Regular cardiac myocyte (primary cell): ENCODE measurements around the gene DPRX. TPM values are rescaled to one million over a fixed set of nuclear protein-coding genes. Genes with fewer than 3 reads are reported as not detected.

ENCODE experiments used
- total RNA-seq: library from RNA; depleted of rRNA; stranded (reverse); fragments of >200 nt; gene quantifications from 2 replicates; pipeline ENCODE4 v1.2.3, GENCODE V29; 2014

DPRX gene, protein sequence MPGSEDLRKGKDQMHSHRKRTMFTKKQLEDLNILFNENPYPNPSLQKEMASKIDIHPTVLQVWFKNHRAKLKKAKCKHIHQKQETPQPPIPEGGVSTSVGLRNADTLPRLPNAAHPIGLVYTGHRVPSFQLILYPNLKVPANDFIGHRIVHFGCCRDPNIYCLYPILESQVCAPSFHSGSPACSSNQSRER
- total RNA-seq = not detected in 2 replicates

DNA sequence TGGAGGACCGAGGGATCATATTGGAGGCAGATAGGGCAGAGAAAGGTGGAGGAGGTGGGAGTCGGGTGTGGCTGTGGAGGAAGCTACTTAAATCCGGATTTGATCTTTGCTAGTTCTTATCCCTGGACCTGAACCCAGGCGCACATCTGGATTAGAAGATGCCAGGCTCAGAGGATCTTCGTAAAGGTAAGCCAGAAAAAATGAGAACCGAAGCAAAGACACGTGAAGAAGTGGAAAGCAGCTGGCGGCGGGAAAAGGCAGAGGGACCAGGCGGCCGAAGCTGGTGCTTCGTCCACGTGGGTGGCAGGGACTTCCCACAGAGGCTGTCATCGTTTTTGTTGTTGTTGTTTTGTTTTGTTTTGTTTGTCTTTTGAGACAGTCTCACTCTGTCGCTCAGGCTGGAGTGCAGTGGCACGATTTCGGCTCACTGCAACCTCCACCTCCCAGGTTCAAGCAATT lies at the start of gene DPRX:
TSS of gene DPRX (plus strand) at position 51 of the 459 bp plus-strand sequence. CDS start at position 159, 108 bp downstream.

Other genes starting within 250 kb of the DPRX start
- 14.6 and 16.6 TPM in 2 replicates for gene ZNF765, start 236.8 kb upstream of the DPRX start, total RNA-seq
- gene ZNF761, start 200.0 kb upstream of the DPRX start, total RNA-seq = 11.7 and 17.5 TPM in 2 replicates
- gene ZNF813, start 164.3 kb upstream of the DPRX start, total RNA-seq = 4.2 and 4.4 TPM in 2 replicates
- 9.6 and 17.5 TPM in 2 replicates for gene ZNF331, start 93.9 kb upstream of the DPRX start, total RNA-seq
- gene NLRP12, start 192.3 kb downstream of the DPRX start, total RNA-seq = under 0.01 TPM in 2 replicates
- gene MYADM, start 235.9 kb downstream of the DPRX start, total RNA-seq = 8.5 and 15.3 TPM in 2 replicates